HG03439 (cell line): ENCODE data around the gene CFLAR.
"Not testable (repeated sequence)": the region's sequence is repeated elsewhere in the genome, so short reads cannot be mapped to it uniquely, and the experiment has no call there.

Experiments used
- ATAC-seq: cut with Tn5 transposase; IDR thresholded peaks from one replicate; pipeline ENCODE4 v1.9.1; 2021; ENCODE audit warnings: mild to moderate bottlenecking, moderate library complexity; ENCODE audit not compliant: unreplicated experiment

CFLAR gene

GRCh38 chr2:201118121-201118960 lies 2.4 kb downstream of the CFLAR start:
- peak; percentile 46 for ATAC-seq

- ATAC-seq = no peak
These were observed 3.2 kb downstream of the CFLAR start for GRCh38 chr2:201118961-201119854.

GRCh38 chr2:201122276-201122675 lies 6.3 kb downstream of the CFLAR start:
- no peak for ATAC-seq

- ATAC-seq = peak; percentile 21
These were observed 10.6 kb downstream of the CFLAR start for GRCh38 chr2:201126308-201127151.

GRCh38 chr2:201127152-201127511 lies 11.2 kb downstream of the CFLAR start:
- ATAC-seq = no peak

GRCh38 chr2:201127570-201127969 lies 11.6 kb downstream of the CFLAR start:
- ATAC-seq = no peak

- ATAC-seq = no peak
These were observed 12.1 kb downstream of the CFLAR start for GRCh38 chr2:201128033-201128432.

- no peak for ATAC-seq
These were observed 13.1 kb downstream of the CFLAR start for GRCh38 chr2:201128933-201129505.

GRCh38 chr2:201130524-201131186 lies 14.7 kb downstream of the CFLAR start:
- no peak for ATAC-seq

- ATAC-seq = peak; percentile 38
These were observed 16.6 kb downstream of the CFLAR start for GRCh38 chr2:201132518-201132917.

GRCh38 chr2:201135386-201135785 lies 19.4 kb downstream of the CFLAR start:
- no peak for ATAC-seq

- ATAC-seq = no peak
These were observed 20.9 kb downstream of the CFLAR start for GRCh38 chr2:201136889-201137321.

GRCh38 chr2:201137505-201138400 lies 21.8 kb downstream of the CFLAR start:
- ATAC-seq = no peak

GRCh38 chr2:201138401-201138970 lies 22.5 kb downstream of the CFLAR start:
- ATAC-seq = no peak

GRCh38 chr2:201138986-201139781 lies 23.2 kb downstream of the CFLAR start:
- ATAC-seq = not testable (repeated sequence)

- ATAC-seq = no peak
These were observed 24.1 kb downstream of the CFLAR start for GRCh38 chr2:201139836-201140604.
